Measurements from ENCODE around the gene NFKB2.

NFKB2 gene

GRCh38 chr10:102424916-102425315, 29.4 kb downstream of the NFKB2 start:
- TF ChIP-seq, protein P1, sequence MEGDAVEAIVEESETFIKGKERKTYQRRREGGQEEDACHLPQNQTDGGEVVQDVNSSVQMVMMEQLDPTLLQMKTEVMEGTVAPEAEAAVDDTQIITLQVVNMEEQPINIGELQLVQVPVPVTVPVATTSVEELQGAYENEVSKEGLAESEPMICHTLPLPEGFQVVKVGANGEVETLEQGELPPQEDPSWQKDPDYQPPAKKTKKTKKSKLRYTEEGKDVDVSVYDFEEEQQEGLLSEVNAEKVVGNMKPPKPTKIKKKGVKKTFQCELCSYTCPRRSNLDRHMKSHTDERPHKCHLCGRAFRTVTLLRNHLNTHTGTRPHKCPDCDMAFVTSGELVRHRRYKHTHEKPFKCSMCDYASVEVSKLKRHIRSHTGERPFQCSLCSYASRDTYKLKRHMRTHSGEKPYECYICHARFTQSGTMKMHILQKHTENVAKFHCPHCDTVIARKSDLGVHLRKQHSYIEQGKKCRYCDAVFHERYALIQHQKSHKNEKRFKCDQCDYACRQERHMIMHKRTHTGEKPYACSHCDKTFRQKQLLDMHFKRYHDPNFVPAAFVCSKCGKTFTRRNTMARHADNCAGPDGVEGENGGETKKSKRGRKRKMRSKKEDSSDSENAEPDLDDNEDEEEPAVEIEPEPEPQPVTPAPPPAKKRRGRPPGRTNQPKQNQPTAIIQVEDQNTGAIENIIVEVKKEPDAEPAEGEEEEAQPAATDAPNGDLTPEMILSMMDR (IDR thresholded peaks at IDR 0.05; ENCODE audit: low read depth, low read length), result no peak
- DNase-seq (ENCODE audit: extremely low read depth, low read depth), result no peak

GRCh38 chr10:102425444-102425843, 29.9 kb downstream of the NFKB2 start:
- no peak for DNase-seq (ENCODE audit: extremely low read depth, low read depth)
- TF ChIP-seq, protein P1 (IDR thresholded peaks at IDR 0.05; ENCODE audit: low read depth, low read length), result no peak

DNA sequence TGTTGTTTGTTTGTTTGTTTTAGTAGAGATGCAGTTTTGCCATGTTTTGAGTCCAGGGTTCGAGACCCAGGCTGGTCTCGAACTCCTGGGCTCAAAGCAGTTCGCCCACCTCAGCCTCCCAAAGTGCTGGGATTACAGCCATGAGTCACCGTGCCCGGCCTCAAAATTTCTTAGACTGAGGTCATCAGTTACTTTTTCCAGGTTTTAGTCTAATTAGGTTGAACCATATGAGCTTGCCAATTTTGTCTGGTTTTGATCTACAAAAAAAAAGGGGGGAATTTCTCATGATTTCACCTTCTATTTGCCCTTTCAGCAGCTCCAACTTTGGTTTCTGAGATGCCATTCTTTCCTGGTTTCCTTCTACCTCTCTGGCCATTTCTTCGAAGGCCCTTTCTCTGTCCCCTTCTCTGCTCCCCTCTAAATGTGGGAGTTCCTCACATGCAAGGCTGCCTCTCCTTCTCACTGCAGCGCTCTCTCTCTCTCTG, 31.3 kb downstream of the NFKB2 start:
- no peak for DNase-seq (ENCODE audit: extremely low read depth, low read depth)
- TF ChIP-seq, protein P1 (IDR thresholded peaks at IDR 0.05; ENCODE audit: low read depth, low read length), result no peak

- DNase-seq (ENCODE audit: extremely low read depth, low read depth), result no peak
- TF ChIP-seq, protein P1 (IDR thresholded peaks at IDR 0.05; ENCODE audit: low read depth, low read length), result no peak
Observed at GRCh38 chr10:102429468-102429867, 34.0 kb downstream of the NFKB2 start.

- TF ChIP-seq, protein P1 (IDR thresholded peaks at IDR 0.05; ENCODE audit: low read depth, low read length), result no peak
- no peak for DNase-seq (ENCODE audit: extremely low read depth, low read depth)
Observed at GRCh38 chr10:102431452-102432124, 36.1 kb downstream of the NFKB2 start.

GRCh38 chr10:102432162-102432950, 36.9 kb downstream of the NFKB2 start, which contains the start of gene CUEDC2:
TSS of gene CUEDC2 (minus strand) at chr10:102432574. CDS start at chr10:102425188, 7,386 bp downstream.
- TF ChIP-seq, protein P1 (IDR thresholded peaks at IDR 0.05; ENCODE audit: low read depth, low read length), result no peak
- peak; percentile 86 for DNase-seq (ENCODE audit: extremely low read depth, low read depth)

DNA sequence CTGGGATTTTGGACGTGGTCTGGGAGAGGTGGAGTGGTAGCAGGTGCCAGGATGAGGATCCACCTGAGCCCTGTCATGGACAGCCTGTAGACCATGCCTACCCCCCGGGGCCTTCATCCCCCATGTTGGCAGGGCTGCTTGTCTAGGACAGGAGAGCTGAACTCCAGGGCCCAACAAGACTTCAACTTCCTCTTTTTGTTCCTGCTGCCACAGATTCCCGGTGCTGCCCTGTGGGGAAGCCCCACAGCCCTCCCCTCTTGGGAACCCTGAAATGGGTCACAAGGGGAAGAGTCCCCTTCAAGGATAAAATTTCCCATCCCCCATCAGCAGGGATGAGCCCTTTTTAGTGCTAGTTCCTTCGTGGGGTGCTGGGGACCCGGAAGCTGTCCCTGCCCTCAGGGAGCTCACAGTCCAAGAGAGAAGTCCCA, 38.1 kb downstream of the NFKB2 start:
- no peak for DNase-seq (ENCODE audit: extremely low read depth, low read depth)
- TF ChIP-seq, protein P1 (IDR thresholded peaks at IDR 0.05; ENCODE audit: low read depth, low read length), result no peak

Measured in AG09319 (cell line).